Measurements from ENCODE around the gene PHGDH. TPM values are rescaled to one million over a fixed set of nuclear protein-coding genes. Genes with fewer than 3 reads are reported as not detected.

The PHGDH gene
- total and polyA plus RNA-seq, 2 of the 13 experiments (the other 11 are each of a cell fraction or from before 2014, with no cell fraction given): 95.8 to 133 TPM

- peak; percentile 70 for TF ChIP-seq TEAD3 (CRISPR knock-in tag; optimal IDR thresholded peaks at IDR 0.05; ENCODE audit: borderline replicate concordance)
- TF ChIP-seq FOXO1 (CRISPR knock-in tag; IDR thresholded peaks at IDR 0.05): peak; percentile 79; the same call in 1 of the 2 replicates
- no peak for TF ChIP-seq FOXM1 (CRISPR knock-in tag; IDR thresholded peaks at IDR 0.05)
- no peak for TF ChIP-seq ZNF672 (CRISPR knock-in tag; IDR thresholded peaks at IDR 0.05)
- no peak for TF ChIP-seq HOXA7 (CRISPR knock-in tag; IDR thresholded peaks at IDR 0.05)
- peak; percentile 66 for TF ChIP-seq RARA (CRISPR knock-in tag; IDR thresholded peaks at IDR 0.05)
- TF ChIP-seq, protein P1, sequence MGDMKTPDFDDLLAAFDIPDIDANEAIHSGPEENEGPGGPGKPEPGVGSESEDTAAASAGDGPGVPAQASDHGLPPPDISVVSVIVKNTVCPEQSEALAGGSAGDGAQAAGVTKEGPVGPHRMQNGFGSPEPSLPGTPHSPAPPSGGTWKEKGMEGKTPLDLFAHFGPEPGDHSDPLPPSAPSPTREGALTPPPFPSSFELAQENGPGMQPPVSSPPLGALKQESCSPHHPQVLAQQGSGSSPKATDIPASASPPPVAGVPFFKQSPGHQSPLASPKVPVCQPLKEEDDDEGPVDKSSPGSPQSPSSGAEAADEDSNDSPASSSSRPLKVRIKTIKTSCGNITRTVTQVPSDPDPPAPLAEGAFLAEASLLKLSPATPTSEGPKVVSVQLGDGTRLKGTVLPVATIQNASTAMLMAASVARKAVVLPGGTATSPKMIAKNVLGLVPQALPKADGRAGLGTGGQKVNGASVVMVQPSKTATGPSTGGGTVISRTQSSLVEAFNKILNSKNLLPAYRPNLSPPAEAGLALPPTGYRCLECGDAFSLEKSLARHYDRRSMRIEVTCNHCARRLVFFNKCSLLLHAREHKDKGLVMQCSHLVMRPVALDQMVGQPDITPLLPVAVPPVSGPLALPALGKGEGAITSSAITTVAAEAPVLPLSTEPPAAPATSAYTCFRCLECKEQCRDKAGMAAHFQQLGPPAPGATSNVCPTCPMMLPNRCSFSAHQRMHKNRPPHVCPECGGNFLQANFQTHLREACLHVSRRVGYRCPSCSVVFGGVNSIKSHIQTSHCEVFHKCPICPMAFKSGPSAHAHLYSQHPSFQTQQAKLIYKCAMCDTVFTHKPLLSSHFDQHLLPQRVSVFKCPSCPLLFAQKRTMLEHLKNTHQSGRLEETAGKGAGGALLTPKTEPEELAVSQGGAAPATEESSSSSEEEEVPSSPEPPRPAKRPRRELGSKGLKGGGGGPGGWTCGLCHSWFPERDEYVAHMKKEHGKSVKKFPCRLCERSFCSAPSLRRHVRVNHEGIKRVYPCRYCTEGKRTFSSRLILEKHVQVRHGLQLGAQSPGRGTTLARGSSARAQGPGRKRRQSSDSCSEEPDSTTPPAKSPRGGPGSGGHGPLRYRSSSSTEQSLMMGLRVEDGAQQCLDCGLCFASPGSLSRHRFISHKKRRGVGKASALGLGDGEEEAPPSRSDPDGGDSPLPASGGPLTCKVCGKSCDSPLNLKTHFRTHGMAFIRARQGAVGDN (CRISPR knock-in tag; IDR thresholded peaks at IDR 0.05): no peak
- TF ChIP-seq, protein P2, sequence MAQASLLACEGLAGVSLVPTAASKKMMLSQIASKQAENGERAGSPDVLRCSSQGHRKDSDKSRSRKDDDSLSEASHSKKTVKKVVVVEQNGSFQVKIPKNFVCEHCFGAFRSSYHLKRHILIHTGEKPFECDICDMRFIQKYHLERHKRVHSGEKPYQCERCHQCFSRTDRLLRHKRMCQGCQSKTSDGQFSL (CRISPR knock-in tag; IDR thresholded peaks at IDR 0.05): no peak
- TF ChIP-seq PRDM10 (CRISPR knock-in tag; IDR thresholded peaks at IDR 0.05; ENCODE audit: low read depth): no peak; the same call in 1 of the 2 replicates
- TF ChIP-seq, protein P3, sequence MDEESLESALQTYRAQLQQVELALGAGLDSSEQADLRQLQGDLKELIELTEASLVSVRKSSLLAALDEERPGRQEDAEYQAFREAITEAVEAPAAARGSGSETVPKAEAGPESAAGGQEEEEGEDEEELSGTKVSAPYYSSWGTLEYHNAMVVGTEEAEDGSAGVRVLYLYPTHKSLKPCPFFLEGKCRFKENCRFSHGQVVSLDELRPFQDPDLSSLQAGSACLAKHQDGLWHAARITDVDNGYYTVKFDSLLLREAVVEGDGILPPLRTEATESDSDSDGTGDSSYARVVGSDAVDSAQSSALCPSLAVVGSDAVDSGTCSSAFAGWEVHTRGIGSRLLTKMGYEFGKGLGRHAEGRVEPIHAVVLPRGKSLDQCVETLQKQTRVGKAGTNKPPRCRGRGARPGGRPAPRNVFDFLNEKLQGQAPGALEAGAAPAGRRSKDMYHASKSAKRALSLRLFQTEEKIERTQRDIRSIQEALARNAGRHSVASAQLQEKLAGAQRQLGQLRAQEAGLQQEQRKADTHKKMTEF (CRISPR knock-in tag; IDR thresholded peaks at IDR 0.05): peak; percentile 67; the same call in 1 of the 2 replicates
- TF ChIP-seq ZNF121 (CRISPR knock-in tag; IDR thresholded peaks at IDR 0.05): no peak
- TF ChIP-seq ZFP1 (CRISPR knock-in tag; IDR thresholded peaks at IDR 0.05): no peak
- TF ChIP-seq ZNF83 (CRISPR knock-in tag; IDR thresholded peaks at IDR 0.05; ENCODE audit: borderline replicate concordance): no peak
- no peak for TF ChIP-seq ZNF570 (CRISPR knock-in tag; IDR thresholded peaks at IDR 0.05; ENCODE audit: borderline replicate concordance)
- no peak for TF ChIP-seq ZBTB21 (CRISPR knock-in tag; IDR thresholded peaks at IDR 0.05)
- no peak for TF ChIP-seq ZNF484 (CRISPR knock-in tag; IDR thresholded peaks at IDR 0.05; ENCODE audit: borderline replicate concordance, low read depth)
- TF ChIP-seq SOX6 (IDR thresholded peaks at IDR 0.05): no peak
- peak; percentile 85 for TF ChIP-seq SOX6 (CRISPR knock-in tag; IDR thresholded peaks at IDR 0.05)
- TF ChIP-seq, protein P4, sequence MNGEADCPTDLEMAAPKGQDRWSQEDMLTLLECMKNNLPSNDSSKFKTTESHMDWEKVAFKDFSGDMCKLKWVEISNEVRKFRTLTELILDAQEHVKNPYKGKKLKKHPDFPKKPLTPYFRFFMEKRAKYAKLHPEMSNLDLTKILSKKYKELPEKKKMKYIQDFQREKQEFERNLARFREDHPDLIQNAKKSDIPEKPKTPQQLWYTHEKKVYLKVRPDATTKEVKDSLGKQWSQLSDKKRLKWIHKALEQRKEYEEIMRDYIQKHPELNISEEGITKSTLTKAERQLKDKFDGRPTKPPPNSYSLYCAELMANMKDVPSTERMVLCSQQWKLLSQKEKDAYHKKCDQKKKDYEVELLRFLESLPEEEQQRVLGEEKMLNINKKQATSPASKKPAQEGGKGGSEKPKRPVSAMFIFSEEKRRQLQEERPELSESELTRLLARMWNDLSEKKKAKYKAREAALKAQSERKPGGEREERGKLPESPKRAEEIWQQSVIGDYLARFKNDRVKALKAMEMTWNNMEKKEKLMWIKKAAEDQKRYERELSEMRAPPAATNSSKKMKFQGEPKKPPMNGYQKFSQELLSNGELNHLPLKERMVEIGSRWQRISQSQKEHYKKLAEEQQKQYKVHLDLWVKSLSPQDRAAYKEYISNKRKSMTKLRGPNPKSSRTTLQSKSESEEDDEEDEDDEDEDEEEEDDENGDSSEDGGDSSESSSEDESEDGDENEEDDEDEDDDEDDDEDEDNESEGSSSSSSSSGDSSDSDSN (CRISPR knock-in tag; IDR thresholded peaks at IDR 0.05): no peak
- peak; percentile 62 for TF ChIP-seq NFIC (IDR thresholded peaks at IDR 0.05; ENCODE audit: low read length)
Measured at GRCh38 chr1:119766374-119766794, 54.6 kb downstream of the PHGDH start (continued).

Data from HepG2 (cell line).